HG03565 (cell line): ENCODE measurements around the gene RAB29.
"Not testable (repeated sequence)": the region's sequence is repeated elsewhere in the genome, so short reads cannot be mapped to it uniquely, and the experiment has no call there.

Experiments used
- ATAC-seq: cut with Tn5 transposase; IDR thresholded peaks from one replicate; pipeline ENCODE4 v1.9.1; 2021; ENCODE audit warnings: mild to moderate bottlenecking, moderate library complexity; ENCODE audit not compliant: unreplicated experiment

The RAB29 gene

DNA sequence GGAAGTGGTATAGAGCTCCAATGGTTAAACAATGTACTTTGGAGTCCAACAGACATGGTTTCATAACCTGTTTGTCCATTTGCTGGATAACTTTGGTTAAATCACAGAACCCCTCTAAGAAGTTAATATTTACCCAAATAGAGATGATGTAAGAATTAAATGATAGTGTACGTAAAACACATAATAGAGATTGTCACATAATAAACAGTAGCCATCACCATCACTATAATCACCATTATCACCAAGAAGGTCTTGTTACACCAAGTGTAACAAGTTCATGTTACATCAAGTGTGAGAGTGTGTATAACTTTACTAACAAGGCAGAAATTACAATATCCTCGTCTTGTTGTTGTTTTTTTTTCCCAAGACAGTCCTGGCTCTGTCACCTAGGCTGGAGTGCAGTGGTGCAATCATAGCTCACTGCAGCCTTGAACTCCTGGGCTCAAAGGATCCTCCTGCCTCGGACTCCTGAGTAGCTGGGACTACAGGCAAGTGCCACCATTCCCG lies 48.6 kb downstream of the RAB29 start:
- ATAC-seq = no peak

DNA sequence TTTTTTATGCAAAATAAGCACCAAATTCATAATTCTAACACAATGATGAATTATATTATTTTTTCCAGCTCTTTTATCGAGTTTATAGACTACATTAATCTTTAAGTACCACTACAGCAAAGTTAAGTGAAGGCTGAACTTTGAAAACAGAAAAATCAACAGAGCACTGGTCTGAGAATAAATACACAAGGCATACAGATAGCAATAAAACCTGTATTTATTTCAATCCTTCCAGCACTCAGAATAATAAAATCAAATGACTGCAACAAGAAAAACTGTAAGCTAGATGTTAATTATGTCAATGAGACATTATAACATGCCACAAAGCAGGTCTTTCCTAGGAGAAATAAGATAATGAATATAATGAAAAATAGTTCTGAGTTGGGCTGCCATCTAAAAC lies 49.8 kb downstream of the RAB29 start:
- ATAC-seq = no peak

DNA sequence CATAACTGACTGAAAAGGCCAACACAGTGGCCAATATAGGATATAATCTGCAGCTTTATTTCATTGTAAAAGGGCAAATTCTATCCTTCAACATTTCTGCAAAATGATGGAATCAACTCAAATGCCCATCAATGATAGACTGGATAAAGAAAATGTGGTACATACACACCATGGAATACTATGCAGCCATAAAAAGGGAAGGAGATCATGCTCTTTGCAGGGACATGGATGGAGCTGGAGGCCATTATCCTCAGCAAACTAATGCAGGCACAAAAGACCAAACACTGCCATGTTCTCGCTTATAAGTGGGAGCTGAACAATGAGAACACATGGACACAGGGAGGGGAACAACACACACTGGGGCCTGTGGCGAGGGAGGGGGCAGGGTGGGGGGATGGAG lies 54.5 kb downstream of the RAB29 start:
- not testable (repeated sequence) for ATAC-seq

DNA sequence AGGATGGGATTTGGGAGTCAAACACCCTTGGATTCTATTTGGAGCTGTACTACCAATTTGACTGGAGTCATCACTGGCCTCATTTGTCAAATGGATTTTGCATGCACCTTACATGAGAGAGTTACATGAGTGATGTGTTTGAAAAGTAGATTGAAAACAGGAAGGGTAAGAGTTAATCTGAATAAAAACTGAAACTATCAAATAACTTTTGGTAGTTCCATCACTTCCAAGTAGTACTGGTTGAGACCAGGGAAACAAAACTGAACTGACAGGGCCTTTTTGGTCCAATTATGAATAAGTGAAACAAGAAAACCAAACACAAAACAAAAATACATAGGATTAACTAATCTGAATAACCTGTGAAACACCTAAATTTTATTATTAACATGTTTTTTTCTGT lies 55.5 kb downstream of the RAB29 start:
- ATAC-seq = no peak

DNA sequence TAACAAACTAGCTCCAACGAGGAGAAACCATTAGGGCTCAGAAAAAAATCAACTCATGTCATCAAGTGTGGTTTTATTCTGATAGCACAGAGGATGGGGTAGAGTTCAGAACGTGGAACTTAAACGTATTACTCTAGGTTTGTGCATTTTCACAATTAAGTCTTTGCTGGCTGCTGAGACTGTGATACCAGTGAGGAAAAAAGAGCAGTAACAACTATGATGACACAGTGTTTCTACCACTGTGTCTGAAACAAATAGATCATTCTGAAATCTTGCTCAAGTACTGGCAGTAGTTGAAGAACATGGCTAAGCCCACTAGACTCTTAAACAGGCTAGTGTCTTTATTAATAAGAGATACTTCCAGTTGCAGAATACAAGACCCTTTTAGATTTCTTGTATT lies 56.3 kb downstream of the RAB29 start:
- no peak for ATAC-seq
